NOMO-1 treated with dmso at 0.1 percent for 144 hours (cell line): ENCODE results near the gene THAP6.
"Not testable (repeated sequence)": the region's sequence is repeated elsewhere in the genome, so short reads cannot be mapped to it uniquely, and the experiment has no call there.

Source experiments
- DNase-seq: peaks from one replicate; lab custom pipeline; 2025; ENCODE audit not compliant: unreplicated experiment; lab: John Stamatoyannopoulos, UW

Gene THAP6

GRCh38 chr4:75514131-75514948 is at the start of gene THAP6, which contains the start of gene RCHY1:
TSS of gene THAP6 (plus strand) at chr4:75514473. CDS start at chr4:75515453, 980 bp downstream.
TSS of gene RCHY1 (minus strand) at chr4:75514403. CDS start at chr4:75514286, 117 bp downstream.
- DNase-seq: peak; percentile 97

GRCh38 chr4:75469896-75470295 is 44.4 kb upstream of the THAP6 start:
- DNase-seq: no peak

- no peak for DNase-seq
These were observed 43.5 kb upstream of the THAP6 start for GRCh38 chr4:75470738-75471137.

- no peak for DNase-seq
These were observed 37.1 kb upstream of the THAP6 start for GRCh38 chr4:75477201-75477600.

- no peak for DNase-seq
These were observed 30.1 kb upstream of the THAP6 start for GRCh38 chr4:75484190-75484589.

GRCh38 chr4:75490155-75490554 is 24.1 kb upstream of the THAP6 start:
- no peak for DNase-seq

GRCh38 chr4:75494563-75494962 is 19.7 kb upstream of the THAP6 start:
- no peak for DNase-seq

GRCh38 chr4:75495476-75495875 is 18.8 kb upstream of the THAP6 start:
- DNase-seq: peak; percentile 28

GRCh38 chr4:75496406-75496805 is 17.9 kb upstream of the THAP6 start:
- no peak for DNase-seq

- DNase-seq: no peak
These were observed 17.1 kb upstream of the THAP6 start for GRCh38 chr4:75497133-75497532.

- DNase-seq: no peak
These were observed 16.2 kb upstream of the THAP6 start for GRCh38 chr4:75498041-75498440.

- no peak for DNase-seq
These were observed 14.4 kb upstream of the THAP6 start for GRCh38 chr4:75499900-75500299.

GRCh38 chr4:75502671-75503070 is 11.6 kb upstream of the THAP6 start:
- no peak for DNase-seq

GRCh38 chr4:75505630-75506029 is 8.6 kb upstream of the THAP6 start:
- no peak for DNase-seq

- DNase-seq: not testable (repeated sequence)
These were observed 4.7 kb upstream of the THAP6 start for GRCh38 chr4:75509592-75509991.

GRCh38 chr4:75511841-75512240 is 2.4 kb upstream of the THAP6 start:
- no peak for DNase-seq

- DNase-seq: no peak
These were observed 1.7 kb upstream of the THAP6 start for GRCh38 chr4:75512386-75513211.

- DNase-seq: no peak
These were observed 645 bp upstream of the THAP6 start for GRCh38 chr4:75513526-75514130.

GRCh38 chr4:75514949-75515612 is 808 bp downstream of the THAP6 start:
- no peak for DNase-seq

GRCh38 chr4:75516144-75516543 is 1.9 kb downstream of the THAP6 start:
- no peak for DNase-seq

GRCh38 chr4:75519452-75519851 is 5.2 kb downstream of the THAP6 start:
- DNase-seq: not testable (repeated sequence)
